Cerebellar nuclear complex (tissue), 1 donor: Measurements from ENCODE around the gene CLIP1.
A peak's percentile ranks its signal among the peaks of the same experiment; 100 is the strongest.
"Not testable (repeated sequence)": the region's sequence is repeated elsewhere in the genome, so short reads cannot be mapped to it uniquely, and the experiment has no call there.

Experiments used
- DNase-seq, 2 experiments: peaks; one replicate each; lab custom pipeline; 2025; lab: John Stamatoyannopoulos, UW

CLIP1 gene

GRCh38 chr12:122421821-122422729 lies at the start of gene CLIP1:
TSS of gene CLIP1 (minus strand) at chr12:122422669. CDS start at chr12:122380452, 42,217 bp downstream.
- no peak for DNase-seq

GRCh38 chr12:122471324-122472226 lies 49.1 kb upstream of the CLIP1 start:
- peak in 1 of 2 experiments; percentile 46 for DNase-seq

GRCh38 chr12:122470576-122470975 lies 48.1 kb upstream of the CLIP1 start:
- DNase-seq: not testable (repeated sequence)

GRCh38 chr12:122469856-122470255 lies 47.4 kb upstream of the CLIP1 start:
- DNase-seq: not testable (repeated sequence)

GRCh38 chr12:122467983-122468382 lies 45.5 kb upstream of the CLIP1 start:
- DNase-seq: no peak

- DNase-seq: not testable (repeated sequence)
Measured at GRCh38 chr12:122464317-122465042, 42.0 kb upstream of the CLIP1 start.

GRCh38 chr12:122460641-122461040 lies 38.2 kb upstream of the CLIP1 start:
- no peak for DNase-seq

GRCh38 chr12:122460061-122460460 lies 37.6 kb upstream of the CLIP1 start:
- no peak for DNase-seq

- no peak for DNase-seq
Measured at GRCh38 chr12:122459211-122459610, 36.7 kb upstream of the CLIP1 start.

GRCh38 chr12:122458105-122459035 lies 35.9 kb upstream of the CLIP1 start:
- DNase-seq: no peak

- DNase-seq: no peak
Measured at GRCh38 chr12:122457627-122458026, 35.2 kb upstream of the CLIP1 start.

GRCh38 chr12:122454739-122455138 lies 32.3 kb upstream of the CLIP1 start:
- no peak for DNase-seq

GRCh38 chr12:122454250-122454721 lies 31.8 kb upstream of the CLIP1 start:
- no peak for DNase-seq

GRCh38 chr12:122452701-122453285 lies 30.3 kb upstream of the CLIP1 start:
- no peak for DNase-seq

- DNase-seq: no peak
Measured at GRCh38 chr12:122449317-122449716, 26.8 kb upstream of the CLIP1 start.

- not testable (repeated sequence) for DNase-seq
Measured at GRCh38 chr12:122447825-122448224, 25.4 kb upstream of the CLIP1 start.

- not testable (repeated sequence) for DNase-seq
Measured at GRCh38 chr12:122446390-122446789, 23.9 kb upstream of the CLIP1 start.

- not testable (repeated sequence) for DNase-seq
Measured at GRCh38 chr12:122444071-122444470, 21.6 kb upstream of the CLIP1 start.

GRCh38 chr12:122438822-122439221 lies 16.4 kb upstream of the CLIP1 start:
- not testable (repeated sequence) for DNase-seq

- peak; percentile 80 to 87 for DNase-seq
Measured at GRCh38 chr12:122437656-122438121, 15.2 kb upstream of the CLIP1 start.
